GM12892 (cell line): ENCODE results near the gene ST8SIA5.

Experiments used
- DNase-seq: peaks from one replicate; pipeline ENCODE4 v3.0.0; 2011; ENCODE audit not compliant: insufficient read length
- FAIRE-seq: peaks from 2 replicates; lab custom pipeline; 2011; peaks lifted over from hg19 to GRCh38; lab: Jason Lieb, UNC
- POLR2A ChIP-seq: IDR thresholded peaks from 2 replicates; pipeline ENCODE4 v1.6.1; 2011; ENCODE audit warnings: low read depth, low read length, control low read depth
- POLR2AphosphoS5 ChIP-seq: IDR thresholded peaks from 2 replicates; pipeline ENCODE4 v1.6.1; 2011; ENCODE audit warnings: low read depth, low read length, control low read depth
- TAF1 ChIP-seq: IDR thresholded peaks from 2 replicates; pipeline ENCODE4 v1.6.1; 2011; ENCODE audit warnings: low read depth, mild to moderate bottlenecking, control low read depth, low read length, borderline replicate concordance

ST8SIA5 gene

DNA sequence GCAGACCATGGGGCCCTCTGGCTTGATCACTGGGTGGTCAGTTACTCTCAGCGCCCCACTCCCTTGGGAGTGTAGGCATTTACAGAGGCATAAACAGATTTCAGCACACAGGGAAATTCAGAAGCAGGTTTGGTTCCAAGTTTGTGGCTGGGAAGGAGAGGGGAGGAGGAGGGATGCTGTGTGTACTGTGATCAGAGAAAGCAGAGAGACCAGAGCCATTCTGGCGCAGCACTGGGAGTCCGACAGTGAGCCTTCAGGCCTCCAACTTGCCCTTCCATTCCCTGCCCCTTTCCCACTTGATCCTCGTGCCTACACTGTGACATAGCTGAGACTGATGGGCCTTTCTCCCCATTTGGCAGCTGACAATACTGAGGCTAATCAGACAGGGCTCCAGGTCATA lies 52.0 kb downstream of the ST8SIA5 start:
- FAIRE-seq (no peak), DNase-seq (no peak)
- TF ChIP-seq POLR2AphosphoS5, result no peak

DNA sequence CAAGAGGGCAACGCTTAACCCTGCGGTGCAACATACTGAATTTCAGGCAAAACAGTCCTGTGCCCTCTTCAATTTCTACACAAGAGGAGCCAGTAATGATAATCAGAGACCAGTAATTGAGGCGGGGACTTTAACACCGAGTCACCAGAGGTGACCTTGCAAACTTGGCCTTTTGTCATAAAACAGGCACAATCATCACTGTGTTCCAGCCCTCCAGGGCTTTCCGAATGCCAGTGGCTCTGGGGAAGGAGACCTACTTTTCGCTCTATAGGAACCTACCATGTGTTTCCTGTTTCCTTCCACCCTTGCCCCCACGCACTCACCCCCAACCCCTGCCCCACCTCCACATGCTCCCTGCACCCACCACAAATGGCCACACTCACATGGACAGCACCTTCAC lies 52.7 kb downstream of the ST8SIA5 start:
- TF ChIP-seq POLR2A, result no peak
- TF ChIP-seq POLR2AphosphoS5, result no peak
- TF ChIP-seq TAF1, result no peak
- DNase-seq, result no peak
- no peak for FAIRE-seq

DNA sequence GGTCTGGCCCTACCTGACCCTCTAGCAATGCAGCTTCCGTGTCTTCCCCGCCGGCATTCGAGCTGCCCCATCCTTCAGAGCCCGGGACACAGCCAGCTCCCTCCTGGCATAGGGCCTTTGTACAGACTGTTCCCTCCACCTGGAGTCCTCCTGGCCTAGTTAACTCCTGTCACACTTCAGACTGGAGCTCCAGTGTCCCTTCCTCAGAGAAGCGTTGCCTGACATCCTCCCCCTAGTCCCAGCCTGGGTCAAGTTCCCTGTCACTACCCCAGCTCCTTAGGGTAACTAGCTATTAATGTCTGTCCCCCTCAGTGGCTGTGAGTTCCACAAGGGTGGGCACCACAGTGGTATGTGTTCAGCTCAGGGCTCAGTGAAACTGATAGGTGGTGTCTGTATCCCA lies 54.4 kb downstream of the ST8SIA5 start:
- no peak for DNase-seq
- no peak for FAIRE-seq
- TF ChIP-seq TAF1 (no peak), POLR2AphosphoS5 (no peak), POLR2A (no peak)

DNA sequence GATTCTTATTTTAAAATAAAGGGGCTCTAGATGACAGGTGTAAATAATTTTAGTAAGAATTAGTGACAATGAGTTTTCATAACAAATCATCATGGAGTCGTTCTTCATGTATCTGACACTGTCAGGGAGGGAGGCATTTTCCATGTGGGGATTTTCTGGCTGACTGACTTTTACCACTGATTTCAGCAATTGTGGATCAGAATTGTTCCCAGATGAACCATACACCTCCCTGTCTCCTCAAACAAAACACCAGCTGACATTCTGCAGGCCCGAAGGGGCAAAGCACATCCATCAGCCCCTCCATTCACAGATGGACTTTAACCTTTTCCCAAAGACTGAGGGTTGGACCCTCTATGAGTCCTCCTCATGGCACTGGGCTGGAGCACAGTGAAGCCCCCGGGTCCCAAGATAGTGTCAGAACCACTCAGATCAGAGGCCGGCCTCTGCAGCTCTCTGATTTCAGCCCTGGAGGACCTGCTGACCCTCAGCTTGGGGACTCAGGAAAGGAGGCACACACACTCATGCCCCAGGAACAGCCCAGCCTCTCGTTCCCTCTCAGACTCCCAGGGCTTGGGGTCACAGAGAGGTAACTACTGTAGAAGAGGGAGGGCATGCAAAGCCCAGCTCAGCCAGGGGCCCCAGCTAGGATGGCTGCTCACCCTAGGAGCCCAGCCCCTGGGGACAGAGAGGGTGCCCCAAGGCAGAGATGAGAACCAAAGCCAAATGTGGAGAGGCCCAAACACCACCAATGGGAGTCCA lies 56.6 kb downstream of the ST8SIA5 start:
- DNase-seq (no peak), FAIRE-seq (no peak)
- TF ChIP-seq TAF1 (no peak), POLR2A (no peak), POLR2AphosphoS5 (no peak)

DNA sequence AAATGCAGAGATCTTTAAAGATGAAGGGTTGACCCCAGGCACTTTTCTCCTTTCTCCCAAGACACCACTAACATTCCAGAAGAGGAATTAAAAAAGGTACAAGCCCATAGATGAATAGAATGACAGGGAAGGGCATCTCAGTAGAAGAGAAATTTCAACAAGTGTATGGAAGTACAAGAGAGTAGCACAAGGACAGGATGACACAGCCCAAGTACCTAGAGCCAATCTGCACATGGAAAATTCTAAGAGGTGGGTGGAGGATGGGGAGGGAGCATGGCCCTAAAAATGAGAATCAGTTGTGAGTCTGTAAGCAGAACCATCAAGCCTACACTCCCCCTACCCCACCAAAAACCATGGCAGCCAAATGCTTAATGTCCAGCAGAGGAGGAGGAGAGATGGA lies 60.2 kb downstream of the ST8SIA5 start:
- FAIRE-seq (no peak), DNase-seq (no peak)
- TF ChIP-seq TAF1 (no peak), POLR2AphosphoS5 (no peak), POLR2A (no peak)

DNA sequence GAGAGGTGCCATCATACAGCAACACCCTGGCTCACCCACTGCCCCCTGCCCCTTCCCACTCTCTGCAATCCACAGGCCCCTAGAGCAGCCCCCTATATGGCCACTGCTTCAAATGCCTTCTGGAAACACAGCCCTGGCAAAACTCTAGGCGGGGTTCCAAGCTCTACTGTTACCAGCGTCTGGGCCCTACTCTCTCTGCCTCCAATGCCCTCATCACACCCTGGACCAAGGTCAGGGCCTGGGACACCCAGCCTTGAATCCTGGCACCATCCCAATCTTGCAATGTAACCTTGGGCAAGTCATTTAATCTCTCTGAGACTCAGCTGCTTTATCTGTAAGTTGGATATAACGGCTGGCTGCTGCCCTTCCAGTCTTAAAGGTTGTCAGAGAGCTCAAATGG lies 60.6 kb downstream of the ST8SIA5 start:
- DNase-seq, result no peak
- no peak for FAIRE-seq
- TF ChIP-seq POLR2A (no peak), POLR2AphosphoS5 (no peak)

DNA sequence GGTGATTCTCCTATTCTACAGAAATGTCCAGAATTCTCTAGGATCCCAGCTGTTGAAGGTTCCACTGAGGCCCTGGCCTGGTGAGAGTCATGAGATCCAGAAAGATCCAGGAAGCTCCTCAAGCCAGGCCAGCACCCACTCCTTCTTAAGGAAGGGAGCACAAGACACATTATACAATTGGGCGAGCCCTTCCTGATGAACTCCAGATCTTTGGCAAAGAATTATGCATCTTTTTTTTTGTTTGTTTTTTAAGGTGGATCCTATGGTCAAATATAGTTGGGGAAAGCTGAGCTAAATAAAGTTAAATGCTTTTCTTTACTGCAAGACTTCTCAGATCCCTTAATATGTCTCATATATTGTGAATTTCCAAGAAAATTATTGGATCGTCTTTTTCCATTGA lies 62.9 kb downstream of the ST8SIA5 start:
- TF ChIP-seq POLR2AphosphoS5 (no peak), TAF1 (no peak), POLR2A (no peak)
- no peak for FAIRE-seq
- DNase-seq, result no peak

DNA sequence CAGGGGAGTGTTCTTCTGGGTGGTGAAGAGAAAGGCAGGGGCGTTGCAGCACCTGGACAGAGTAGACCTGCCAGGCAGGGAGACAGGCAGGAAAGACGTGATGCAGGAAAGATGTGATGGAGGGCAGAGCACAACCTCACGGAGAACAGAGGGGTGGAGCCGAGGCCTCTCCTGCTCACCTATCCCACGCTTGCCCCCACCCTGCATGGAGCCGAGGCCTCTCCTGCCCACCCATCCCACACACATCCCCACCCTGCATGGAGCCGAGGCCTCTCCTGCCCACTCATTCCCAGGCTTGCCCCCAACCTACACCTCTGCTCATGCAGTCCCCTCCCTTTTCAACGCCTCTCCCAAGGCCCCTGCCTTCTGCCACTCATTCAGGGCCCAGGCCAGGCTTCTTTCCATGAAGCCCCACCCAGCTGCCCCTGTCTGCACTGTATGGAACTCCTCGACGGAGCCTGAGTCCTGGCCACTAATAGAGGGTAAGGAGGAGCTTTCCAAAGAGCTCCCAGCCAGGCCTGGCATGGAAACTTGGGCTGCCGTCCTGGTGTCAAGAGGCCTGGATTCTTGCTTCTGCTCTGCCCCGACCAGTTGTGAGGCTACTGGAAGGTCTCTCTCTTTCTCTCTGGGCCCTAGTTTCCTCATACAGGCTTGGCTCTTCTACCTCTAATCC lies 67.9 kb downstream of the ST8SIA5 start:
- TF ChIP-seq POLR2A, result no peak
- no peak for TF ChIP-seq TAF1
- TF ChIP-seq POLR2AphosphoS5, result no peak
- DNase-seq (no peak), FAIRE-seq (no peak)

DNA sequence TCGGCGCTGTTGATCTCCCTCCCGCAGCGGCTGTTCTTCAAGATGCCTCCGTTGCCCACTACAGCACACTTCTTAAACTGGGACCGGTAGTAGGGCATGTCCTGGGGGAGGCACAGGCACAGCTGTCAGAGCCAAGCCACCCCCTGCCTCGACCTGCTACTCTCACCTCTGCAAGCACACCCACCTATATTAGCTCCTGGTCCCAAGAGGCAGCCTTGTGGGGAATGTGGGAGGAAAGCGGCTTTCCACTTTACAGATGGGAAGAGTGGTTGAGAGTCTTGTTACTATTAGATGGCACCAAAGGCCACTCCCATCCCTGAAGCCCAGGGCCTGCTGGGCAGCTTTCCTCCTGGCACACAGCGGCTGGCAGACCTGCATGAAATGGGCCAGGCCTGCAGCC lies 70.7 kb downstream of the ST8SIA5 start:
- FAIRE-seq (no peak), DNase-seq (no peak)
- TF ChIP-seq TAF1 (no peak), POLR2A (no peak), POLR2AphosphoS5 (no peak)

DNA sequence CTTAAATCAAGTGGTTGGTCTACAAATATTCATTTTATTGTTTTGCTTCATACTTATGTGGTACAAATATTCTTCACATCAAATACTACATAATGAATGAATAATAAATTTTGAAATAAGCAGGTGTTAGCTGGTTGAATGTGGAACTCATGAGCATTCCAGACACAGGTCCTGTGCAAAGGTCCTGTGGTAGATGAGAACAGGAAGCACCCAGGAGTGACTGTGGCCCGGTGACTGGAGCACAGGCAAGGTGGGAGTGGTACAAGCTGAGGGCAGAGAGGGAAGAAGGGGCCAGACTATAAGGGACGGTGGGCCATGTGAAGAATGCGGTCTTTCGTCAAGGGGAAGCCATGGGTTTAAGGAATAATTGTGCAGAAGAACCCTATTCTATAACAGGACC lies 73.6 kb downstream of the ST8SIA5 start:
- no peak for FAIRE-seq
- TF ChIP-seq POLR2A (no peak), POLR2AphosphoS5 (no peak), TAF1 (no peak)
- no peak for DNase-seq

DNA sequence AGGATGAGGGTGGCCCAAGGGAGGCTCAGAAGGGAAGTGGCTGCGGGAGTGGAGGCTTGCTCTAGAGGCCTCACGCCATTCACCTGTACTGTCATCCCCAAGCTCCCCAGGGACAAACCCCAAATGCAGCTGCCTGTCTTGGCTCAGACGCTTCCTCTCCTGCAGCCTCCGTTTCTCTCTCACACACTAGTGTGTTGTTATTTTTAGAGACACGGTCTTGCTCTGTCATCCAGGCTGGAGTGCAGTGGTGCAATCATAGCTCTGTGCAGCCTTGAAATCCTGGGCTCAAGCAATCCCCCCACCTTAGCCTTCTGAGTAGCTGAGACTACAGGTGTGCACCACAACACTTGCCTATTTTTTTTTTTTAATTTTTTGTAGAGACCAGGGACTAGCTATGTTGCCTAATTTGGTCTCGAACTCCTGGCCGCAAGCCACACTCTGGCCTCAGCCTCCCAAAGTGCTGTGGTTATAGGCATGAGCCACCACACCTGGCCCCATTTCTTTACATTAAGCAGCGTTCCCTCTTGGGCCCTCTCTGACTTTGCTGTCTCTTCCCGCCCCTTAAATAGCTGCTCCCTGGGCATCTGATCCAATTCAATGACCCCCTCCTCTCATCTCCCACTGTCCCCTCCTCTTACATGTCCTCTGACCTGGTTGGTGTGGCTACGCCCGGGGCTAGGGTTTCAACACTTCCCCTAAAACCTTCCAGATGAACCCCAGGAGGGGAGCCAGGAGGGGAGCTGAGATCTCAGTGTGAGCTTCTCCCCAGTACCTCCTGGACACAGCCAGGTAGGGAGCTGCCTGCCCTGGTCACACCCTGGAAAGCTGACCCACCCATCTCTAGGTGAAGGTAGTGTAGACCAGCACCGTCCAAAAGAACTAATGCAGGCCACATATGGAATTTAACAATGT lies 75.8 kb downstream of the ST8SIA5 start:
- no peak for FAIRE-seq
- no peak for TF ChIP-seq POLR2AphosphoS5
- no peak for TF ChIP-seq TAF1
- no peak for TF ChIP-seq POLR2A
- no peak for DNase-seq
